Stimulated activated CD8-positive, alpha-beta memory T cell treated with anti-CD3 and anti-CD28 coated beads, Interleukin-7, amount 100 ng/mL, for 48 hours (primary cell): ENCODE measurements around the gene AHCYL1.
"Not testable (repeated sequence)": the region's sequence is repeated elsewhere in the genome, so short reads cannot be mapped to it uniquely, and the experiment has no call there.

Source experiments
- DNase-seq, 2 donors: peaks; one replicate each; pipeline ENCODE4 v3.0.0-alpha.2; 2020; ENCODE audit warnings: low read depth in 1 of 2; ENCODE audit errors: extremely low read depth in 1 of 2

Gene AHCYL1

DNA sequence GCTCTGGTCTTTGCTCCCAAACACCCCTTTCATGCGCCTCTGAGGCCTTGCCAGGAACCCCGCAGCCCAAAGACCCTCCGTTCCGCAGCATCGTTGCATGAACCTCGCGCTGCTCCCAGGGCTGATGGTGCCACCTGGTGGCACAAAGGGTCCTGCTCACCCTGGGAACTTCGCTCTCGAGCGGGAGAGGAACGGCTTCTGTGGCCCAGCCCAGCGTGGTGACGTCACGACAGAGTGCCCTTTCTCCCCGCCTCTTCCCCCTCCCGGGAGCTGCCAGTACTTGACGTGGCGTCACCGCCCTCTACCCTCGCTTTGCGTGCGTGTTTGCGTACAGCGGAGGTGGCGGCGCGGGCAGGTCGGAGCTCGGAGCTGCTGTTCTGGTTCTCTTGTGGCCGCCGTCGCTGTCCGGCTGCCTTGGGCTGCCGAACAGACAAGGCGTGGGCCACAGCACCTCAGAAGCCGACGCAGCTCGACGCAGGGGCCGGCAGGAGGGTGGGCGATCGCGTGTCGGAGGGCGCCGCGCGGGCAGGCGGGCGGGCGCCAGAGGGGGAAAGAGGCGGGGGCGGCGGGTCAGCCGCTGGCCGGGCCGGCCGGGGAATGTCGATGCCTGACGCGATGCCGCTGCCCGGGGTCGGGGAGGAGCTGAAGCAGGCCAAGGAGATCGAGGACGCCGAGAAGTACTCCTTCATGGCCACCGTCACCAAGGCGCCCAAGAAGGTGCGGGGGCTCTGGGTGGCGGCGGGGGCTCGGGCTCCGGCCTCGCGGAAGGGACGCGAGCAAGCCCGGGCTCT is at the start of gene AHCYL1:
TSS of gene AHCYL1 (plus strand) at position 310 of the 791 bp plus-strand sequence. CDS start at position 598, 288 bp downstream.
- DNase-seq, result peak; percentile 97 to 100

DNA sequence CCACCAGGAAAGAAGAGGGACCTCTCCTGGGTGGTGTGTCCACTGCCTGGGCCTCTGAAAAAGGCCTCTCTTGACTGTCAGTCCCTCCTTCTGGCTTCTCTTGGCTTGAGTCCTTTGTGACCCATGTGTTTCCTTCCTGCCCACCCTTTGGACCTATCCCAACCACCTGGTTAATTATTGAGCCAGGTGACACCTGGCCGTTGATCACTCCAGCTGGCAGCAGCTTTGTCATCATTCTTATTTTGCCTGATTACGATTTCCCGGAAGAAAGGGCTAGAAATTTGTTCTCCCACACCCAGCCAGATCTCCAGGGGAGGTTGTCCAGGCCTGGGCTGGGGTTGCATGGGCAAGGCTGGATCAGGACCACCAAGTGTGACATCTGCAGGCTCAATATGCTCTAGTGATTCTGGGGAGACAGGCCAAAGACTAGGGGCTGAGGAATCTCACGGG is 49.1 kb upstream of the AHCYL1 start:
- no peak for DNase-seq

DNA sequence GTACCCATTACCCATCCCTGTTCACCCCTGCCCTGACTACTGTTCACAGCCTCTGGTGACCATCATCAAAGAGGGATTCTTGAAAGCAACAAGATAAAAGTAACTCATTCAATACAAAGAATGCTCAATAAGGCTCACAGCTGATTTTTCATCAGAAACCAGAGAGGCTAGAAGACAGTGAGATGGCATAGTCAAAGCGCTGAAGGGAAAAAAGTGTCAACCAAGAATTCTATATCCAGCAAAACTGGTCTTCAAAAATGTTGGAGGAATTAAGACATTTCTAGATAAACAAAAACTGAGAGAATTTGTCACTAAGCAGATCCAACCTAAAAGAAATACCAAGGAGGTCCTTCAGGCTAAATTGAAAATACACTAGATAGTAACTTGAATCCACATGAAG is 46.8 kb upstream of the AHCYL1 start:
- no peak for DNase-seq

DNA sequence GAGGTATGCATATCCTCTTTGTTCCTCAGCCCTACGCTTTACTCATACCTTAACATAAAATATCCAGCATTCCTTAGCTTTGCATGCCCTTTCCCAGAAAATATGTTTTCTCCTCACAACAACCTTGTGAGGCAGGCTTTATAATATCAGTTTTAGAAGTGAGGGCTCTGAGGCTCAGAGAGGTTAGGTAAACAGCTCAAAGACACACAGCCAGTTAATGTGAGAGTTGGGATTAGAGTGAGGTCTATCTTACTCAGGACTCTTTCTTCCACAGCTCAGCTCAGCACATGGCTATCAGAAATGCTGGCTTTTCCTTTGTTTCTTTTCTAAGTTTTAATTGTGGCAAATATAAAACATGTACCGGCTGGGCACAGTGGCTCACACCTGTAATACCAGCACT is 46.0 kb upstream of the AHCYL1 start:
- DNase-seq, result no peak

DNA sequence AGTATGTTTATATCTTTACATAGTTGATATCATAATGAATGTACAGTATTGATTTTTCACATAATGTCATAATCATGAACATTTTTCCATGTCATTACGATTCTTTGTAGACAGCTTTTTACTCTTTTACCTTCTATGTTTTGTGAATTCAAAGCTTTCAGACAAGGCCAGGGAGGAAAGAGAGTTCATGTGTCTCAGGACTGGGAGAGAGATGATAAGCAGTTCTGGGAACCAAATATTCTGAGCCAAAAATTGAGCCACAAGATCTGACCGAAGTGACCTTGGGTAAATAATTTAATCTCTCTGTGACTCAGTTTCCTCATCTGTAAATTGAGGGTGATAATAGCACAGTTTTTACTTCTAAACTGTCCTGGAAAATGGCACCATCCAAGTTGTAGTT is 42.1 kb upstream of the AHCYL1 start:
- DNase-seq, result no peak

DNA sequence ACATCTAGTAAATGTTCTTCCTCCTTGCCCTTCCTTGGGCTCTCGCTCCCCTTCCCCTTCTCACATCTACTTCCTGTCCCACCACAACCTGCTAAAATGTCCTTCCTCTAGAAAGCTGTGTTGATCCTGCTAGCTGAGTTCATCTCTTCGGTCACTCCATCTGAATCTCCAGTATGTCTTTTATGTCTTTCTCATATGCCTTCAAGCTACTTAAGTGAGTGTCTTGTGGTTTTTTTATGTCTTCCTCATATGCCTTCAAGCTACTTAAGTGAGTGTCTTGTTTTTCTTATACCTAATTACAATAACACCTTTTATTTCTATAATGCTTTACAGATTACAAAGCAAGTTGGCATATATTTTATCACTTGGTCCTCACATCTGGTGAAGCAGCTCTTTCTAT is 40.0 kb upstream of the AHCYL1 start:
- DNase-seq, result no peak

DNA sequence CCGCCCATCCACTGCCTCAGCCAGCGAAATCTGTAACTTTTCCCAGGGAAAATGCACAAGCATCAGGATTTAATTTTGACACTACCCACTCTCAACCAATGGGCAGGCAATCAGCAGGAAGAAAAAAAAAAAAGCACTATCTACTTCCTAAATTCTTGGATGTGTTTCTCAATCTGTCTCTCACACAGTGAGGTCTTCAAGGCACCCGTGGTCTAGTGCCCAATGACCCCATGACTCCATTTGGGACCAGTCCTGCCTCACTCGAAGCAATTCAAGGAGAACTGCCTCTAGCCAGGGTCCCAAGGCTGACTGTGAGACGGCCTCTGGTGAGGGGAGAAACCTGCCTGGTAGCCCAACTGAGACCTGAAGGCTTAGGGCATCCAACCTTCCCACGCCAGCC is 38.1 kb upstream of the AHCYL1 start:
- DNase-seq, result no peak

DNA sequence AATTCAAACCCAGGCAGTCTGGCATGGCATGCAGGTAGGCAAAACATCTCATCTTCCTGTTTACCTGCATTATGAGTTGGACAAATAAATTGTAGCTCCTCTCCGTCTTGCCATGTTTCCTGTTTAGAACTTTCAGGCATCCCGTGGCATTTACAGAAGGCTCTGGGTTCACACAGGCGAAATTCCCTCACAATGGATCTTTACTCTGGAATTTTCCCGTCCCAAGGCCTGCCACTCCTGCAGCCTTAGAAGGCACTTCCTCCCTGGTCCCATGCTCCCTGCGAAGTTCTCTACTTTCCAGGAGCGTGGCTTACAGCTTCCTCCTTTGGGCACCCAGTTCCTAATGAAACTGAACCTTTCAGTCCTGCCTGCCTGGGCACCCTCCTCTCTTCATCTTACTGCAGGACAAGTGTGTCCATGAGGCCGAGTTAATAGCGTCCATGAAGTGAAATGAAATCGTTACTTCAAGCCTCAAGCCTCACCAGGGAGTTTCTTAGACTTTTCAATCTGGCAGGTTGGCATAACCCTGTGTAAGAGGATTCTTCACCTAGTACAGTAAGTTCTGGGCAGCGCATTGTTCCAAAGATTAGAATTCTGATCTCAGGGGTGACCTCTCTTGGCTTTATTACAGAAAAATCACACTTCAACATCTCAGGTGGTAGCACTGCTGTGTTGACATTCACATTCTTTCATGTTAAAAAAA is 36.8 kb upstream of the AHCYL1 start:
- no peak for DNase-seq

DNA sequence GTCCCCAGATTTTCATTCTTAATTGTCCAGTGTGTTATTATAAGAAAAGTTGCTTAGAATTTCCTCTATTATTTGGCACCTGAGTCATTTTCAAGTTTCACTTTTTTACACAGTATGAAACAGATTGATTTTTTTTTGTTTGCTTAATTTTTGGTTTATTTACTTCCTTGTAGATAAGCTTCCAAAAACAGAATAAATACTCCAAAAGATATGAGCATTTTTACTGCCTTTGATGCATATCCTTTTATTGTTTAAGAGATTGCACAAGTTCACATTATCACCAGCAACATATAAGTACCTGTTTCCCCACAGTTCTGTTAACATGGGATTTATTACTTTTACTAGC is 36.3 kb upstream of the AHCYL1 start:
- no peak for DNase-seq

DNA sequence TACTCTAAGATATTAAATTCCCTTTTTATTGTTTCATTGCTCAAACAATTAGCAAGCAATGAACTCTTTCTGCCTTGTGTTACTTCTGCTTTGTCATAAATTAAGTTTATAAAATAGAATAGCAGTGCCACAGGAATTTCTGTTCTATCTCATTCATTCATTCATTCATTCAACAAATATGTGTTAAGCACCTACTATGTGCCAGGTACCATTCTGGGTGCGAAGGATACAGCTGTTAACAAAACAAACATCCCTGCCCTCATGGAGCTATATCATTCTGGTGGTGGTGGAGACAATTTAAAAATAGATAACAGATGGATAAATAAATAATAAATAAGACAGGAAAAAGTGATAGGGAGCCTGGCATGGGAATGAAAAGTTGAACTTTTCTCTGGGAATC is 34.5 kb upstream of the AHCYL1 start:
- DNase-seq, result no peak

DNA sequence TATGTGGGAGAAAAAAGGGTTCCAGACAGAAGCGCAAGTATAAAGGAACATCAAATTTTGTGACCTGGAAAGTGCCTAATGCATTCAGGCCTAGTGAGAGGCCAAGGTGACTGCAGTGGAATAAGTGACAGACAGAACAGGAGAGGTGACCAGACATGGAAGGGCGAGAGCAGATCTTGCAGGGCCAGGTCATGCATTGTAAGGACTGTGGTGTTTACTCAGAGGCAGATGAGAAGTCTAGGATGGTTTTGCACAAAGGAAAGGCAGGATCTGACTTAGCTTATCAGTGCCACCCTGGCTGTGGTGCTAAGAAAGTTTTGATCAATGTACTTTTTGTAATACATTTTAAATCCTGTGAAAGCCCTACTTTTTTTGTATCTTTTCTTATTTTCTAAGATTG is 34.1 kb upstream of the AHCYL1 start:
- DNase-seq, result no peak

DNA sequence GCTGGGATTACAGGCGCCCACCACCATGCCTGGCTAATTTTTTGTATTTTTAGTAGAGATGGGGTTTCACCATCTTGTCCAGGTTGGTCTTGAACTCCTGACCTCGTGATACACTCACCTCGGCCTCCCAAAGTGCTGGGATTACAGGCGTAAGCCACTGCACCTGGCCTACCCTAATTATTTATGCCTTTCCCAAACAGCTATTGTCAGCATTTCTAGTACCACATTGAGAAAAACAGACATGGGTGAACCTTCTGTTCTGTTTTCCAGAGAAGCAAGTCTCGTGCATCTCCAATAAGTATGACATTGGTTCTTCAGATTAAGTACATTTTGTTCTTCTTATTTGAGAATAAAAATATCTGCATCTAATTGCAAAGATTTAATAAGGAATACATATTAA is 33.1 kb upstream of the AHCYL1 start:
- not testable (repeated sequence) for DNase-seq

DNA sequence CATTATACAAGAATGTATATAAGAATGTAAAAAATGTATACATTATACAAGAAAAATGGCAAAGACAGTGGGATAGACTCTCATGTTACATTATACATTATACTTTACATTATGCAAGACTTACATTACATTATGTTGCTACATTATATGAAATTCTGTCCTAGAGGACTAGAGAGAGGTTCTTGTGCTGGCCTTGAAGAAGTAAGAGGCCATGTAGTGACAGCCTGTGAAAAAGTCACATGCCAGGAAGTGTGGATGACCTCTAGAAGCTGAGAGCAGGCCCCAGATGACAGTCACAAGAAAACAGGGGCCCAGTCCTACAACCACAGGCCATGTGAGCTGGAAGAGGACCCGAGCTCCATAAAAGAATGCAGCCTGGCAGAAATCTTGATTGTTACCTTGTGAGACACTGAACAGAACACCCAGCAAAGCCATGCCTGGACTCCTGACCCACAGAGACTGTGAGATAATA is 30.5 kb upstream of the AHCYL1 start:
- no peak for DNase-seq

DNA sequence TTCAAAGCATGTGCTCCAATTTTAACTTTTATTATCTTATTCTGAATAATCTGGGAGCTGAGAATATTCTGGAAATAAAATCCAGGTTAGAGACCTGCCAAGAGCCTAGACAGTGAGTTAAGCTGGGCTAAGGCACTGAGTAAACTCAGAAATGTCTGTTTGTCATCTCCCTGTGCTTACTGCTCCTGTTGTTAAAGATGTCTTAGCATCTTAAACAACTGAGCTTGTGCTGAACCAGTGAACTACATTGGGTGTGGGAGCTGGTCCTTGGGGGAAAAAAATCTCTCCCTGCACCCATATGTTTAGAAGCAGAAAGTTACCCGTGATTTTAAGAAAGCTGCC is 25.0 kb upstream of the AHCYL1 start:
- no peak for DNase-seq

DNA sequence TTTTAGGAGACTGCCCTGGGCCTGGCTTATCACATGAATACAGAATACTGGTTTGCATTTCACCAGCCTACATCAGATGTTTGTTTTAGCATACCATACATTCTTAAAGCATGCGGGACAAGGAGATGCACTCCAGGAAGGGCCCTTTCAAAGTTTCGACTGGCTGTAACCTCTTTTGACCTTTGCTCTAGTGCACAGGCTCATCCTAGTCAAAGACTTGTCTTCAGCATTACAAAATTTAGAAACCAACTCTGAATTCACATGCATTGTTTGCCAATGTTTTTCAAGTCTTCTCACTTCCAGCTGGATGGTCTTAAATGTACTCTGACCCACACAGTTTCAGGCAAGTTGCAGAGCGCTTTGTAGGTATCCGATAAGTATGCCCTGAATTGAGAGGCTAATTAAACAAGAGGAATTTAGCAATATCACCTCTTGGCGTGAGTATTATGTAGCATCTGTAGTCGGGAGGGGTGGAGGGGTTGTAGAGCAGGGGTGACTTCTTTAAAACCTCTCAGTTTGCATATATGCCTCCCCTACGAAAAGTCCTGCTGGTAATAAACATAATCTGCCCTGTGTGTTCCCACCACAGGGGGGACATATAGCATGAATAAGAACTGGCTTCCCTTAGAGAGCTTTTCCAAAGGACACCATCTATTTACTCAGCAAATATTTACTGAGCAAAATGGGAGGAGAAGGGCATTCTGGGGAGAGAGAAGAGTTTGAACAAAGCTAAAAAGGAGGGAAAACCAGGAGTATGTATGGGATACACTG is 24.4 kb upstream of the AHCYL1 start:
- no peak for DNase-seq

DNA sequence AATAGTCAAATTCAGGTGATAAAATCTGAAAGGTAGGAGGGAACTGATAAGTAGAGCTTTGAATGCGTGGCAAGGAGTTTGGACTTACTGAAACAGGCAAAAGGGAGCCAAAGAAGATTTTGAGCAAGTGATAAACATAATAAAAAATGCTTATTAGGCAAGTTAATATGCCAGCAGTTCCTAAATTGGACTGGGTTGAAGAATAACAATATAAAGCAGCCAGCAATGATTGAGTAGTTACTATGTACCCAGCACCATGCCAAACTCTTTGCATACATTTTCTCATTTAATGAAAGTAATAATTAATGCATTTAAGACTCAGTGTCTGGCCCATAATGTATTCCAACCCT is 23.8 kb upstream of the AHCYL1 start:
- no peak for DNase-seq

DNA sequence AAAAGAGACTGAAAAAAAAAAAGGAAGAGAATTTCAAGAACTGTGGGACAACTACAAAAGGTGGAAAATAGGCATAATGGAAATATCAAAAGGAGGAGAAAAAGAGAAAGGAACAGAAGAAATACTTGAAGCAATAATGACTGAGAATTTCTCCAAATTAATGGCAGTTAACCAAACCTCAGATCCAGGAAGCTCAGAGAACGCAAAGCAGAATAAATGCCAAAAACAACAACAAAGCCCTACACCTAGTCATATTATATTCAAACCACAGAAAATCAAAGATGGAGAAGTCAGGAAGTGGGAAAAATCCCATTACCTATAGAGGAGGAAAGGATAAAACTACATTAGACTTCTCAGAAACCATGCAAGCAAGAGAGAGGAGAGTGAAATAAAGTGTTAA is 20.7 kb upstream of the AHCYL1 start:
- DNase-seq, result no peak

DNA sequence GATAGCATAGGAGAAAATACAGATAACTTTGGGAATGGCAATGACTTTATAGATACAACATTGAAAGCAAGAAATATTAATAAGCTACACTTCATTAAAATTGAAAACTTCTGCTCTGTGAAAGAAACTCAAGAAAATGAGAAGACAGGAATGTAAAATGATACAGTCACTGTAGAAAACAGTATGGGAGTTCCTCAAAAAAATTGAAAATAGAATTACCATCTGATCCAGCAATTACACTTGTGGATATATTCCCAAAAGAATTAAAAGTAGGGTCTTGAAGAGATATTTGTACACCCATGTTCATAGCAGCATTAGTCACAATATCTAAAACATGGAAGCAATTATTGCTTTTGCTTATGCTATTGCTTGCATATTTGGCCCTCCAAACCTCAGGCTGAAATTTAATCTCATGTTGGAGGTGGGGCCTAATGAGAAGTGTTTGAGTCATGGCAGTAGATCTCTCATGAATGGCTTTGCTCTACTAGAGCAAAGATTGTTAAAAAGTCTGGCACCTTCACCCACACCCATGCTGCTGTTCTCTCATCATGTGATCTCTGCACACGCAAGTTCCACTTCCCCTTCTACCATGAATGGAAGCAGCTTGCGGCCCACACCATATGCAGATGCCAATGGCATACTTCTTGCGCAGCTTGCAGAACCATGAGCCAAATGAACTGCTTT is 15.3 kb upstream of the AHCYL1 start:
- DNase-seq, result no peak

DNA sequence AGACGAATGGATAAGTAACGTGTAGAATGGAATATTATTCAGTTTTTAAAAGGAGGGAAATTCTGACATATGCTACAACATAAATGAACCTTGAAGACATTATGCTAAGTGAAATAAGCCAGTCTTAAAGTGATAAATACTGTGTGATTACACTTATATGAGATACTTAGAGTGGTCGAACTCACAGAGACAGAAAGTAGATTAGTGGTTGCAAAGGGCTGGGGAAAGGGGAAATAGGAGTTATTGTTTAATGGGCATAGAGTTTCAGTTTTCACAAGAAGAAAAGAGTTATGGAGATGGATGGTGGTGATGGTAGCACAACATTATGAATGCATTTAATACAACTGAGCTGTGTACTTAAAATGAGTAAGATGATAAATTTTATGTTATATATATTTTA is 14.7 kb upstream of the AHCYL1 start:
- DNase-seq, result no peak

DNA sequence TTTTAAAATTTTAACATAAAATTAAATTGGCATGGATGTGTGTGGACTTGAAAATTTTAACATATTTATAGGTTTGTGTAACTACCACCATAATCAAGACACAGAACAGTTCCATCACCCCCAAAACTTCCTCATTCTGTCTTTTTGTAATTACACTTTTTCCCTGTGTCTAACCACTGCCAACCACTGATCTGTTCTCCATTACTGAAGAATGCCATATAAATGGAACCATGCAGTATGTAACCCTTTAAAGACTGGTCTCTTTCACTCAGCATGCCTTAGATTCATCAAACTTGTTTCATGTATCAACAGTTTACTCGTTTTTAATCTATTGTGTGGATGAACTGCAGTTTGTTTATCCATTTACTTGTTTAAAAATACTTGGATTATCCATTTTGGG is 13.0 kb upstream of the AHCYL1 start:
- no peak for DNase-seq

DNA sequence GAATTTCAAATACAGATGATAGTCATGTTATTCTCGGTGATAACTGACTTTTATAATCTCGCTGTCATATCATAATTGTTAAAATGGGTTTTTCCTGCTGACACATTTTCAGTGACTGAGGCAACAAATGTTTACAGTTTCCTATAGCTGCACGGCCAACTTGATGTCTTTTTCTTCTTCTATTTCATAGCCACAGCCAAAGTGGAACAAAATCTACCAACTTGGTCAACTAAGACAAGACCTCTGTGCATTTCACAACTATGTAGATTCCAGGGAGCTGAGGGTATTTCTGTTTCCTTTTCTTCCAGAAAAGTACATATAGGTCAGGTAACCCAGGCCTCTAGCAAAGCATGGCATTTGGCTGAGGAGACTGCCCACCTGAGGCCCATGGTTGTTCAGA is 10.4 kb upstream of the AHCYL1 start:
- no peak for DNase-seq
